Activated CD4-positive, alpha-beta T cell treated with anti-CD3 and anti-CD28 coated beads, Interleukin-2, amount 10 ng/mL, durations not matched to agents 24 days and 14 days (primary cell): ENCODE results near the gene MSMP. TPM values are rescaled to one million over a fixed set of nuclear protein-coding genes. Genes with fewer than 3 reads are reported as not detected.

Experiments
- DNase-seq: peaks from one replicate; pipeline ENCODE4 v3.0.0; 2022
- H3K27ac Mint-ChIP-seq: one replicate; pipeline ENCODE4 v1.8.0; 2022; ENCODE audit warnings: mild to moderate bottlenecking, mixed read lengths
- H3K27me3 Mint-ChIP-seq: one replicate; pipeline ENCODE4 v1.8.0; 2022; ENCODE audit warnings: mixed read lengths
- H3K36me3 Mint-ChIP-seq: one replicate; pipeline ENCODE4 v1.8.0; 2022; ENCODE audit warnings: low read depth, mild to moderate bottlenecking, mixed read lengths
- H3K4me1 Mint-ChIP-seq: one replicate; pipeline ENCODE4 v1.8.0; 2021; ENCODE audit warnings: mixed read lengths
- H3K4me3 Mint-ChIP-seq: one replicate; pipeline ENCODE4 v1.8.0; 2022; ENCODE audit warnings: mild to moderate bottlenecking, moderate library complexity, mixed read lengths
- H3K9me3 Mint-ChIP-seq: one replicate; pipeline ENCODE4 v1.8.0; 2021; ENCODE audit warnings: mixed read lengths
- intact Hi-C: fragments of 100-400 bp; cut with micrococcal nuclease; formaldehyde crosslinking; loops from one replicate; pipeline ENCODE4 v1.15.1; 2023
- total RNA-seq: library from RNA; stranded (reverse); gene quantifications from 2 replicates; pipeline ENCODE4 v1.2.3, GENCODE V29; 2022

MSMP gene
- total RNA-seq, 1 donor from 2014 or later: not detected

DNA sequence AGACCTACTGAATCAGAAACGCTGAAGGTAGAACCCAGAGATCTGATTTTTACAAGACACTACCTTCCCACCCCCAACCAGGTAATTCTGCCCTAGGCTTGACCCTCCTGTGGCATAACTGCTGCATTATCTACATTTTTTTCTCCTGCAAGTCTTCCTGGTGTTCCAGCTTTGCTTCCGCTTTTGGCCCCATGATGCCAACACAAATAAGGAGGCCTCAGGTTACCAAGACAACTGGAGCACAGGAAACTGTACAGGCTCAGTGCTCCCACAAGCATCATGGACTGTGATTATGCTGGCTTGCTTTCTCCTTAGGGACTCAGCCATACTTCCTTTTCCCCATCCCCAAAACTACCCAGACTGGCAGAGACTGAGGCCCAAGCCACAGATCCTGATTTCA is 6.6 kb upstream of the MSMP start:
- Mint-ChIP-seq H3K27ac (no peak overlapping the region), H3K27me3 (no peaks in the 10 kb centered on the region), H3K36me3 (peaks cover 26% of the 10 kb centered on the region), H3K9me3 (no peaks in the 10 kb centered on the region), H3K4me3 (no peak overlapping the region), H3K4me1 (peaks cover 37% of the 10 kb centered on the region)
- no peak for DNase-seq
- intact Hi-C loops: no loop called here

DNA sequence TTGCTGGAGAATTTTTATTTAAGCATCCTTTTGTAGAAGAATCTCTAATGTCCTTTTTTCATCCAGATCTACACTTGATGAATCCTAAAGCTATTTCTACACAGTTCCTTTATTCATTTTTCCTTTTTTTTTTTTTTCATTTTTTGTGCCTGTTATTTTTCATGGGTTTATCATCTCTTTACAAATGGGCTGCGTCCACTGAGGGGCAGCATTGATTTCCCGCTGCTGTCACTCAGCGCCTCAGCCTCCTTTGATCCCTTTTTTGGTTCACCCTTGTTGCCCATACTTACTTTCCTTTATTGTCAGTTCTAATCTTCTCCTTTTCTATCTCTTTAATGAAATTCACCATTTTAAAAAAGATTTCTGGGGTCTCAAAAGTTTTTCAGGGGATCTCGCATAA is 5.7 kb upstream of the MSMP start:
- Mint-ChIP-seq H3K27ac (no peak overlapping the region), H3K27me3 (no peaks in the 10 kb centered on the region), H3K4me1 (peaks cover 37% of the 10 kb centered on the region), H3K4me3 (no peak overlapping the region), H3K36me3 (peaks cover 26% of the 10 kb centered on the region), H3K9me3 (no peaks in the 10 kb centered on the region)
- no peak for DNase-seq
- intact Hi-C loops: loop anchor here (5.0 kb wide), 1 partner anchor 38 kb away; no protein-coding TSS in a partner anchor

DNA sequence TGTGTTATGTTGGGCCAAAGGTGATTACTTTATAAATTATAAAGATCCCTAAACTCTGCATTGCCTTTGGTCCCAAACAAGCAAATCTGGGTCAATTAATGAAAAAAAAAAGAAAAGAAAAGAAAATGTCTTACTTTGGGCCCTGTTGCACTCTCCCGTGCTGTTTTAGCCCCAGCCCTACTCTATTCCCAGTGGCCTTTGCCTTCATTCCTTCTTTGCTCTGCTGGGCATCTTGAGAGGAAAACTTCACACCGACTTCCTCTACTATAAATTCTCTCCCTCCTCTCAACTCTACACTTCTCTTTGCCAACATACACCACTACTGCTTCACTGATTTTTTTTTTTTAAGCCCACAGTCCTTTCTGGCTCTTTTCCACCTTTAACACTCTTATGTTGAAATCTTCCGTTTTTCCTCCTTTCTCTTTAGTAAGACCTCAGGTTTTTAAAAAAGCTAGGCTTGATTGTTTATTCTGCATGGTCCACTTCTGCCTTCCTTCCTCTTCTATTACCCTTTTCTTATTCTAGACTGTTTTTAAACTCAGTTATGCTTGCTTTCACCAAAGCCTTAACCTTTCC is 4.5 kb upstream of the MSMP start:
- intact Hi-C loops: loop anchor here (5.0 kb wide), 1 partner anchor 39 kb away; no protein-coding TSS in a partner anchor
- Mint-ChIP-seq H3K9me3 (no peaks in the 10 kb centered on the region), H3K36me3 (peaks cover 28% of the 10 kb centered on the region), H3K27ac (peak overlapping the region; percentile 10), H3K27me3 (no peaks in the 10 kb centered on the region), H3K4me1 (peaks cover 37% of the 10 kb centered on the region), H3K4me3 (peak overlapping the region; percentile 81)
- no peak for DNase-seq

DNA sequence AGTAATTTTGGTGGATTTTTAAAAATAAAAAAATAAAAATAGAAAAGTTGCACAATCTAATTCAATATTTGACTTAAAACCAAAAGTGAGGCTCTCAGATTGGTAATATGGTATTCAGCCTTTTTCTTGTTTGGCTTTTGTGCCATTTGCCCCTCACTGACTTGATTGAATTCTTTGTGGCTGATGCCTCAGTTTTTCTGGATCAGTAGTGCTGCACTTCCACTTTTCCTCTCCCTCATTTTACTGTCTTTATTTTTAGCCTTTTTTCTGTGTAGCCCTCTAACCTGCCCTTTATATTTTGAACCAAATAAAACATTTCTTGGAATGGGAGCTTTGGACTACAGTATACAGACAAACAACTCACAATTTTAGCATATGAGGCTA is 3.8 kb upstream of the MSMP start:
- Mint-ChIP-seq H3K9me3 (no peaks in the 10 kb centered on the region), H3K4me1 (peaks cover 37% of the 10 kb centered on the region), H3K27me3 (no peaks in the 10 kb centered on the region), H3K36me3 (peaks cover 31% of the 10 kb centered on the region), H3K27ac (no peak overlapping the region), H3K4me3 (peak overlapping the region; percentile 99)
- no peak for DNase-seq
- intact Hi-C loops: loop anchor here (2.0 to 5.0 kb wide), 2 partner anchors 39 to 57 kb away; partner anchors contain the start of gene HINT2

DNA sequence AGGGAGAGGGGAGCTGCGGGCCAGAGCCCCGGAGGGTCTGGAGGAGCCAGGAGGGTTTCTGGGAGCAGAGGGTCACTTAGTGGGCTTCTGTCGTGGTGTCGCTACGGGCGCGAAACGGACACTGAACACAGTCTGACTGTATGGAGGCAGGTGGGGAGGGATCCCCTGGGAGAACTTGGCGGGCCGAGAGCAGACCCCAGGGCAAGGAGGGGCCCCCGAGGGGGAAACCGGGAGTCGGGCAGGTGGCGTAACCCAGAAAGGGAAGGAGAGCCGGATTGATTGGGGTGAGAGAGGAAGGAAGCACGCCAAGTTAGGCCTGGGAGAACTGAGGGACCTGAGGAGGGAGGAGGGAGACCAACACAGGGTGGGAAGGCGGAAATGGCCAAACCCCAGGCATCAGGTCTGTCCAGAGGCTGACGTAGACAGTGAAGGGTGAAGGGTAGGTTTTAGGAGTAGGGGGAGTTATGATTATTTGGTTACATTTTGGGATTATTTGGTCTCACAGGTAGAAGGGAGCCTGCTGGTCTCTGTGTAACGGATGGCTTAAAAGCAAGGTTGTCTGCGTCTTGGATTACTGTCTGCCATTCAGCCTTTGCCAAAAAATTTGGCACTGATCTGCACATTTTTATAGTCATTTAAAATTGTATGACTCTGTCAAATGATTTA is 3.3 kb upstream of the MSMP start:
- Mint-ChIP-seq H3K36me3 (peaks cover 36% of the 10 kb centered on the region), H3K4me3 (peak overlapping the region; percentile 99), H3K4me1 (peaks cover 39% of the 10 kb centered on the region), H3K27me3 (no peaks in the 10 kb centered on the region), H3K27ac (peak overlapping the region; percentile 94), H3K9me3 (no peaks in the 10 kb centered on the region)
- intact Hi-C loops: loop anchor here (2.0 to 5.0 kb wide), 2 partner anchors 40 to 57 kb away; partner anchors contain the start of gene HINT2
- DNase-seq: peak; percentile 75

DNA sequence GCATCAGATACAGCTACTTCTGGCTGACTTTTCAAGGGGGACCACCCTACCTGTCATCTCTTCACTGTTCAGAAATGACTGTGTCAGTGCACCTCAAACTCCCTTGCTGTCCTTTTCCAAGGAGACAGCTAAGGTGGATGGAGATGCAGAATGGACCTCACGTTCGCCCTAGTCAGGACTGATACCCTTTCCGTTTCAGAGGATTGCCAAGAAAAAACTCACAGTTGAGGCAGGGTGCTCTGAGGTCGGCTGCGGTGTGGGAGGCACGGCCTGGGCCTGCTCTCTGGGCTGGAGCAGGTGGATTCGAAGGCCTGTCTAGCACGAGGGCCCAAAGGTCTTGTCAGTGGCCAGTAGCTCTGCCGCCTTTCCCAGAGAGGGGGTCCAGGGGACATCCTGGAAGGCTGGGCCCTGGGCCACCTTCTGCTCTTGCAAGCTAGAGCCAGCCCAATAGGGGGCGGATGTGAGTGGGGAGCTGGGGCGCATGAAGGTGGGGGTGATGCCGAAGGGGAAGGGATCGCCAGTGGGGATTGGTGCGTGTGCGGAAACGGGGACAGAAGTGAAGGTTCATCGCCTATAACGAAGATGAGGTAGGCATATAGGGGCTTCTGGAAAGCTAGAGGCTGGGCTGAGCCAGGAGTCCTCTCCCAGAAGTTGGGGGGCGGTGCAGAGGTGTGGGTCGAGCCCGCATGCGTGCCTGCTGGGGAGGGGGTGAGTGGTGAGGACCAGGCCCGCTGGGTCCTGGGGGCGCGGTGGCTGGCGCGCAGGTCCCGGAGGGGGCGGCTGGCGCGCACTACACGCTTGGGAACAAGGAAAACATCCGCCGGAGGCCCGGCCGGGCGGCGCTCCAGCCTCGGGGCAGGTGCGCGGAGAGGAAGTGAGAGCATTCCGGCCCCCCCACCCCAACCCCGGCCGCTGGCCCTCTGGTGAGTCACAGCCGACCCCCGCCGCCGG is 2.5 kb upstream of the MSMP start:
- H3K36me3 Mint-ChIP-seq: peaks cover 40% of the 10 kb centered on the region
- peak overlapping the region; percentile 98 for H3K27ac Mint-ChIP-seq
- H3K27me3 Mint-ChIP-seq: no peaks in the 10 kb centered on the region
- H3K4me1 Mint-ChIP-seq: peaks cover 39% of the 10 kb centered on the region
- intact Hi-C loops: loop anchor here (1.0 to 5.0 kb wide), 3 partner anchors 20 to 58 kb away; partner anchors contain the start of gene HINT2
- DNase-seq: peak; percentile 94
- no peaks in the 10 kb centered on the region for H3K9me3 Mint-ChIP-seq
- peak overlapping the region; percentile 99 for H3K4me3 Mint-ChIP-seq

DNA sequence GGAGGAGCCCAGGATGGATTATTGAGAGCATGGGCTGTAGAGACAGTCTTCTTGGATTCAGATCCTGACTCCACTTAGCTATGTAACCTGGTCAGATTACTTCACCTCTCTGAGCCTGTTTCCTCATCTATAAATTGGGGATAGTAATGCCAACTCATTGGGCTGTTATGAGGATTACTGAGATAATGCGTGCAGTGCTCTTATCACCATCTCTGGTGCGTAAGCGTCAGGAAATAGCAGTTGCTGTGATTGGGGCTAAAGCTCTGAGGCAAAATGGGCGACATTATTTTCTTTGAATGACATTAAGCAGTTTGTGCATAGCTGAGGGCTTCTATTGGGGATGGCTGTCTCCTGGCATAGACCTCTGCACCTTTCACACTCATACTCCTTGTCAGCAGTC is 995 bp upstream of the MSMP start:
- no peak for DNase-seq
- Mint-ChIP-seq H3K36me3 (peaks cover 33% of the 10 kb centered on the region), H3K4me3 (no peak overlapping the region), H3K27me3 (no peaks in the 10 kb centered on the region), H3K27ac (no peak overlapping the region), H3K4me1 (peaks cover 42% of the 10 kb centered on the region), H3K9me3 (no peaks in the 10 kb centered on the region)
- intact Hi-C loops: loop anchor here (5.0 kb wide), 1 partner anchor 42 kb away; no protein-coding TSS in a partner anchor

DNA sequence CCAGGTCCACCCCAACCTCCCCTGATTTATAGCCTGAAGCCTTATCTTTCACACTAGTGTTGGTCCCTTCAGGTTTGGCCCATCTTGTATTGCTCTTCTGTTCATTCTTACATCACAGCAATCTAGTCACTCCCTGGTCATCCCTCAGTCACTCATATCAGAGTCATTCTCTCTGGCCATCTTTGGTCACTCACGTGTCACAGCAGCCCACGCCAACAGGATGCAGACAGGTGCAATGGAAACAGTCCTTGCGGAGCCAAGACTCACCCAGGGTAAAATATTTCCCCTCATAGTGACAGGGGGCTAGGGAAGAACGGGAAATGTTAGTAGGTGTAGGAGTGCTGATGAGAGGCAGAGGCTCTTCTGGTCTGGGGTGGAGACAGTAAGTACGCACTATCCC is 610 bp downstream of the MSMP start:
- H3K36me3 Mint-ChIP-seq: peaks cover 32% of the 10 kb centered on the region
- H3K4me1 Mint-ChIP-seq: peaks cover 35% of the 10 kb centered on the region
- DNase-seq: no peak
- H3K27me3 Mint-ChIP-seq: no peaks in the 10 kb centered on the region
- no peaks in the 10 kb centered on the region for H3K9me3 Mint-ChIP-seq
- H3K27ac Mint-ChIP-seq: no peak overlapping the region
- H3K4me3 Mint-ChIP-seq: no peak overlapping the region
- intact Hi-C loops: no loop called here

DNA sequence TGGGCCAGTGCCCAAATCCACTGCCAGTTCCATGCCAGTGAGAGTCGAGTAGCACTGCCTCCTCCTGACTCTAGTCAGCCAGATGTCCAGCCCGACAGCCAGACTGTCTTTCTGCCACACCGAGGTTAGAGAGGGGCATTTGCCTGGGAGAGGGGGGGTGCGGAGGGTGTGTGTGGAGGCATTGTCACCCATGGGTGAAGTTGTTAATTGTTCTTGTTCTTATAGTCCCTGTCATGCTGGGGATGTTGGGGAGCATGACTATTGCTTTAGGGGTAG is 3.9 kb downstream of the MSMP start:
- intact Hi-C loops: no loop called here
- Mint-ChIP-seq H3K4me1 (peaks cover 45% of the 10 kb centered on the region), H3K4me3 (peak overlapping the region; percentile 94), H3K27ac (peak overlapping the region; percentile 87), H3K36me3 (peaks cover 39% of the 10 kb centered on the region), H3K27me3 (no peaks in the 10 kb centered on the region), H3K9me3 (no peaks in the 10 kb centered on the region)
- no peak for DNase-seq

DNA sequence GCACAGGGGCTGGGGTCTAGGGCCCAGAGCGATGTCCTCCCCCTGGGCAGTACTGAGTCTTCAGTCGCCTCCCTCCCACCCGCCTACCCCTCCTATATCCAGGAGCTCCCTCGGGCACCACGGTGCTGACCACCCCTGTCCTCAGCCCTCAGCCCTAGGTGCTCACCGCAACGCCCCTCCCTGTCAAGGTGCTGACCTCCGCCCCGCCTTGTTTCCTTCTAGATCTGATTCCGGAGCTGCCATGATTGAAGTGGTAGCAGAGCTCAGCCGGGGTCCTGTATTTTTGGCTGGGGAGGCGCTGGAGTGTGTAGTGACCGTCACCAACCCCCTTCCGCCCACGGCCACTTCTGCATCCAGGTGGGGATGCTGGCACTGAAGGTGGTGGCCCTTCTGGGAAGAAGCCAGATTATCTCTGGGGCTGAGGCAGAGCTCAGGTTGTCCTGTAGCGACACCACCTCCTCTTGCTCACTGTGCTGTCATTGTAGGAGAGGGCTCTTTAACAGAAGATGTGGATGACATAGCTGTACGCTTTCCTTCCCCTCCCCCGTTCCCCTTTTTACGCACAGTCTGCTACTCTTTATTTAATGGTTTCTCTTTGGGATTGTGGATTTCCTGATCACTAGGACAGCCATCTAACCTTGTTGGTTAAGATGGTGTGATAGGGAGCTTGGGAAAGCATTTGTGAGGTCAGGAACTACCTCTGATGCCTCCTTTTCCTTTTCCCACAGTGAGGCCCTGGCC is 4.4 kb downstream of the MSMP start:
- Mint-ChIP-seq H3K4me1 (peaks cover 47% of the 10 kb centered on the region), H3K36me3 (peaks cover 41% of the 10 kb centered on the region), H3K27ac (peak overlapping the region; percentile 87), H3K27me3 (no peaks in the 10 kb centered on the region), H3K4me3 (peak overlapping the region; percentile 94), H3K9me3 (no peaks in the 10 kb centered on the region)
- DNase-seq: peak; percentile 87
- intact Hi-C loops: loop anchor here (5.0 kb wide), 1 partner anchor 147 kb away; no protein-coding TSS in a partner anchor

DNA sequence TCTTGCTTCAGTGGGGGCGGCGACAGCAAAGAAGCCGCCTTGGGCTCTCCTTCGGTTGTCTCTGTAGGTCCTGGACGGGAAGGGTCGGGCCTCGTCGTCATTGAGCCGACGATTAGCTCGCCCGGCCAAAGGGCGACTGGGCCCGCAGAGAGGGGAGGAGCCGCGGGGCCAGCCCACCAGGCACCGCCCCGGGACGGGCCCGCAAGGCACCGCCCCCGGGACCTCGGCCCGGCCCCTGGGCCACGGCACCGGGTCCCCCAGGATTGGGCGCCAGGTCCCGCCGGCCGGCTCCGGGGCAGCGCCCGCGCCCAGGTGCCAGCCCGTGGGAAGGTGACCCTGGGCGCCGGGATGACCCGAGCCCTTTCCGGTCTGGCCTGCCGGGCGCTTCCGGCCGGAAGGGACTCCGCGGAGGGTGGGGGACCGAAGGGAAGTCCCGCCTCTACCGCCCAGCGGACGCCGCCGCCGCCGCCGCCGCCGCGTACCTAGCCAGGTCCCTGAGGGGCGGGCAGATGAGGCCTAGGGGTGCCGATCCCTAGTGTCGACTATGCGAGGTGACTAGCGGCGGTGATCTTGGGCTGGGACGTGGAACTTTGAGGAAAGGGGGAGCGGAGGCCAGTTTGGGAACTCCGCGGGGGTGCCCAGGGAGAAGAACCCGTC is 5.1 kb downstream of the MSMP start, which contains the start of the genes GBA2 and RGP1:
Gene GBA2 (minus strand): TSS at position 371 of the 657 bp plus-strand sequence. CDS start 524 bp downstream, outside the sequence.
Gene RGP1 (plus strand): TSS at position 430 of the 657 bp plus-strand sequence. CDS start 469 bp downstream, outside the sequence.
- peak; percentile 93 for DNase-seq
- Mint-ChIP-seq H3K36me3 (peaks cover 44% of the 10 kb centered on the region), H3K27ac (peak within 1 kb of the TSS; percentile 87), H3K27me3 (no peaks in the 10 kb centered on the region), H3K9me3 (no peaks in the 10 kb centered on the region), H3K4me3 (peak within 1 kb of the TSS; percentile 94), H3K4me1 (peaks cover 47% of the 10 kb centered on the region)
- intact Hi-C loops: loop anchor here (1.0 to 5.0 kb wide), 2 partner anchors 17 to 147 kb away; partner anchors contain the start of genes CREB3 and TLN1

DNA sequence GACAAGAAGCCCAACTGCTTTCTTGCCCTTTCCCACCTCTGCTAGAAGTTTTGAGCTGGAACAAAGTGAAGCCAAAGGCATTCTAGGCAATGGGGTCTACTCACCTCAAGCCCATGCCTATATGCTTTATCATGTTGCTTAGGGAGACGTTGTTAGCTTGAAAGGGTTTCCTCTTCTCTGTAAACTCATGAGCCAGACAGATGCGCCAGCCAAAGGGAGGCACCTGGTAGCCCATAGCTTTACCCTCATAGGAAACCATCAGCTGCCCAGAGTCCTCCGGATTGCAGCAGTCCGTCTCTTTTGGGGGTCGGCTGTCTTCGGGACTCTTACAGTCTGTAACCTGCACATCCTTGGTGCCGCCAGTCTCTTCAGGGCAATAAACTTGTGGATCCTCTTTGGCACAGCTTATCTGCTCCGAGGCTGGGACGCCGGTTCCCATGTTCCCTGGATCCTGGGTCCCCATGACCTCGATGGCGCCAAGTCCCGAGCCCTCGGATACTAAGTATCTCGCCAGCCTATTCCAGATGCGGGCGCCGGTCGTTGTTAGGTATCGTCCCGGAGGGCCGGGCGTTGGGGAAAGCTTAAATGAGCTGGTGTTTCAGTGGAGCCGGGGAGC is 5.7 kb downstream of the MSMP start:
- no peaks in the 10 kb centered on the region for H3K9me3 Mint-ChIP-seq
- peak; percentile 74 for DNase-seq
- H3K27ac Mint-ChIP-seq: peak overlapping the region; percentile 45
- peaks cover 43% of the 10 kb centered on the region for H3K36me3 Mint-ChIP-seq
- H3K4me3 Mint-ChIP-seq: peak overlapping the region; percentile 85
- intact Hi-C loops: loop anchor here (1.0 to 5.0 kb wide), 2 partner anchors 16 to 146 kb away; partner anchors contain the start of genes CREB3 and TLN1
- H3K4me1 Mint-ChIP-seq: peaks cover 49% of the 10 kb centered on the region
- H3K27me3 Mint-ChIP-seq: no peaks in the 10 kb centered on the region
